GM21619 (cell line): ENCODE results near the gene PGS1.

ENCODE experiments used
- ATAC-seq: cut with Tn5 transposase; IDR thresholded peaks from one replicate; pipeline ENCODE4 v1.9.1; 2021; ENCODE audit not compliant: unreplicated experiment

Gene PGS1

GRCh38 chr17:78406396-78406795, 27.9 kb downstream of the PGS1 start:
- no peak for ATAC-seq

- ATAC-seq, result no peak
Measured at GRCh38 chr17:78406920-78407319, 28.5 kb downstream of the PGS1 start.

- ATAC-seq, result no peak
Measured at GRCh38 chr17:78407387-78408000, 29.0 kb downstream of the PGS1 start.

GRCh38 chr17:78408476-78409050, 30.1 kb downstream of the PGS1 start:
- ATAC-seq, result no peak

GRCh38 chr17:78409191-78409928, 30.9 kb downstream of the PGS1 start:
- no peak for ATAC-seq

- no peak for ATAC-seq
Measured at GRCh38 chr17:78411241-78411857, 32.9 kb downstream of the PGS1 start.

- ATAC-seq, result no peak
Measured at GRCh38 chr17:78412403-78412802, 34.0 kb downstream of the PGS1 start.

GRCh38 chr17:78414178-78415162, 36.0 kb downstream of the PGS1 start:
- ATAC-seq, result no peak

- ATAC-seq, result no peak
Measured at GRCh38 chr17:78415821-78416711, 37.6 kb downstream of the PGS1 start.

- ATAC-seq, result no peak
Measured at GRCh38 chr17:78416791-78417530, 38.5 kb downstream of the PGS1 start.

- no peak for ATAC-seq
Measured at GRCh38 chr17:78417531-78417909, 39.1 kb downstream of the PGS1 start.

- no peak for ATAC-seq
Measured at GRCh38 chr17:78418326-78419026, 40.0 kb downstream of the PGS1 start.

- no peak for ATAC-seq
Measured at GRCh38 chr17:78419970-78420815, 41.7 kb downstream of the PGS1 start.

- no peak for ATAC-seq
Measured at GRCh38 chr17:78421084-78421533, 42.7 kb downstream of the PGS1 start.

GRCh38 chr17:78421534-78422266, 43.3 kb downstream of the PGS1 start:
- ATAC-seq, result no peak

GRCh38 chr17:78422267-78422605, 43.8 kb downstream of the PGS1 start:
- no peak for ATAC-seq
